ENCODE measurements around the gene TMEM272. TPM values are rescaled to one million over a fixed set of nuclear protein-coding genes. Genes with fewer than 3 reads are reported as not detected.

TMEM272 gene
- total and polyA plus RNA-seq, 2 experiments from 2014 or later, result 0.11 to 0.76 TPM

- Histone ChIP-seq H3K27me3 (ENCODE audit: insufficient read depth) (no peaks in the 10 kb centered on the region), H3K27ac (ENCODE audit: low read depth) (no peak overlapping the region), H2AFZ (no peak overlapping the region), H3K9me2 (ENCODE audit: insufficient read depth) (no peaks in the 10 kb centered on the region), H3K4me1 (ENCODE audit: insufficient read depth) (peaks cover 31% of the 10 kb centered on the region), H3K4me3 (no peak overlapping the region), H3F3A (replicated peaks; ENCODE audit: low read depth) (no peaks in the 10 kb centered on the region), H3K36me3 (ENCODE audit: insufficient read depth) (no peaks in the 10 kb centered on the region), H4K20me1 (replicated peaks; ENCODE audit: insufficient read depth) (no peaks in the 10 kb centered on the region), H3K79me2 (replicated peaks; ENCODE audit: insufficient read depth) (no peaks in the 10 kb centered on the region), H3K4me2 (no peak overlapping the region)
- Mint-ChIP-seq H3K27ac (no peak overlapping the region), H3K27me3 (ENCODE audit: insufficient read depth, low read depth, poor library complexity) (no peaks in the 10 kb centered on the region), H3K4me3 (no peak overlapping the region; the same call in 2 of the 3 replicates), H3K4me1 (peaks cover 45% of the 10 kb centered on the region), H3K9me3 (no peaks in the 10 kb centered on the region), H3K36me3 (ENCODE audit: low read depth) (no peaks in the 10 kb centered on the region)
- ATAC-seq, result no peak
- no peak for TF ChIP-seq EZH2phosphoT487 (IDR thresholded peaks at IDR 0.05; ENCODE audit: unreplicated experiment)
- no peak for TF ChIP-seq CTCF (conservative IDR thresholded peaks at IDR 0.05; ENCODE audit: low read depth in 2 of 2)
- TF ChIP-seq JUNB (IDR thresholded peaks at IDR 0.05; ENCODE audit: unreplicated experiment), result no peak
- no peak for TF ChIP-seq EZH2 (IDR thresholded peaks at IDR 0.05; ENCODE audit: low read depth, unreplicated experiment)
- TF ChIP-seq ETS1 (IDR thresholded peaks at IDR 0.05), result no peak
- TF ChIP-seq ZNF462 (CRISPR knock-in tag; IDR thresholded peaks at IDR 0.05), result no peak
- no peak for TF ChIP-seq REST (IDR thresholded peaks at IDR 0.05; ENCODE audit: unreplicated experiment)
- no peak for TF ChIP-seq ZNF114 (CRISPR knock-in tag; IDR thresholded peaks at IDR 0.05)
- TF ChIP-seq STAT1 (IDR thresholded peaks at IDR 0.05; ENCODE audit: unreplicated experiment), result no peak
- no peak for TF ChIP-seq NANOG (IDR thresholded peaks at IDR 0.05; ENCODE audit: borderline replicate concordance)
- no peak for TF ChIP-seq CREB1 (CRISPR knock-in tag; IDR thresholded peaks at IDR 0.05; ENCODE audit: low read depth)
- DNase-seq (ENCODE audit: low spot score), result no peak
These were observed 24.9 kb downstream of the TMEM272 start for GRCh38 chr13:51820016-51820597.

All from GM23338 (cell line).